ENCODE measurements around the gene DYNLT1. TPM values are rescaled to one million over a fixed set of nuclear protein-coding genes. Genes with fewer than 3 reads are reported as not detected.
"Not testable (repeated sequence)": the region's sequence is repeated elsewhere in the genome, so short reads cannot be mapped to it uniquely, and the experiment has no call there.

DYNLT1 gene
- total RNA-seq, 2 donors from 2014 or later: 82.3 to 89.8 TPM

DNA sequence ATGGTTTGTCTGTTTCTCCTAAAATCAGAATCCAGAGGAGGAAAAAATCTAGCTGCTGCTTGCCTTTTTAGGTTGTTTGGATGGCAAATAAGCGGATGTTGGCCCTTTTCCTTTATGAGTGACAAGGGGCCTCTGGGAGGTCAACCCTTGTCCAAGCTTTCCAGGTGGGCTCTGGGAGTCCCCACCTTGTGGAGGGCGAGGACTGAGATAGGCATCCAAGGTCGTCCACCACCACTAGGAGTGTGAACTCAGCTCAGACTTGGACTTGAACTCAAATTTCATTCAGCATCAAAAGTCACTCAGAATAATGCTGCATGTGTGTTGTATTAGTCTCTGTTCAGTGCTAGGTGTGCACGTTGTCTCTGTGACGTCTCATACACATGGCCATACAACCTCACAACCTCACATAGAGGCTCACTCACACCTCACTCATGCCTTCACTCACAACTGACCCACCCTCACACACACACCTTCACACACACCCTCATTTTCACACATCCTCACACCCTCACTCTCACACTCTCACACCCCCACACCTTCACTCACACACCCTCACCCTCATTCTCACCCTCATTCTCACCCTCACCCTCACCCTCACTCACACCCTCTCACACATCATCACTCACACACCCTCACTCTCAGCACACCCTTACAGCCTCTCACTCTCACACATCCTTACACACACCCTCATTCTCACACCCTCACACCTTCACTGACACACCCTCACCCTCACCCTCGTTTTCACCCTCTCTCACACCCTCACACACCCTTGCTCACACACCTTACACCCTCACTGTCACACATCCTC, 18.0 kb downstream of the DYNLT1 start:
- H3K27me3 Mint-ChIP-seq: no peaks in the 10 kb centered on the region
- no peak for ATAC-seq (replicated peaks)
- no peak overlapping the region for H3K4me3 Mint-ChIP-seq
- peaks cover 32% of the 10 kb centered on the region for H3K4me1 Mint-ChIP-seq
- H3K36me3 Mint-ChIP-seq (ENCODE audit: low read depth): peaks cover 86% of the 10 kb centered on the region
- no peaks in the 10 kb centered on the region for H3K9me3 Mint-ChIP-seq
- H3K27ac Mint-ChIP-seq: peak overlapping the region; percentile 73

GRCh38 chr6:158625881-158626305, 18.6 kb downstream of the DYNLT1 start:
- H3K4me1 Mint-ChIP-seq: peaks cover 26% of the 10 kb centered on the region

DNA sequence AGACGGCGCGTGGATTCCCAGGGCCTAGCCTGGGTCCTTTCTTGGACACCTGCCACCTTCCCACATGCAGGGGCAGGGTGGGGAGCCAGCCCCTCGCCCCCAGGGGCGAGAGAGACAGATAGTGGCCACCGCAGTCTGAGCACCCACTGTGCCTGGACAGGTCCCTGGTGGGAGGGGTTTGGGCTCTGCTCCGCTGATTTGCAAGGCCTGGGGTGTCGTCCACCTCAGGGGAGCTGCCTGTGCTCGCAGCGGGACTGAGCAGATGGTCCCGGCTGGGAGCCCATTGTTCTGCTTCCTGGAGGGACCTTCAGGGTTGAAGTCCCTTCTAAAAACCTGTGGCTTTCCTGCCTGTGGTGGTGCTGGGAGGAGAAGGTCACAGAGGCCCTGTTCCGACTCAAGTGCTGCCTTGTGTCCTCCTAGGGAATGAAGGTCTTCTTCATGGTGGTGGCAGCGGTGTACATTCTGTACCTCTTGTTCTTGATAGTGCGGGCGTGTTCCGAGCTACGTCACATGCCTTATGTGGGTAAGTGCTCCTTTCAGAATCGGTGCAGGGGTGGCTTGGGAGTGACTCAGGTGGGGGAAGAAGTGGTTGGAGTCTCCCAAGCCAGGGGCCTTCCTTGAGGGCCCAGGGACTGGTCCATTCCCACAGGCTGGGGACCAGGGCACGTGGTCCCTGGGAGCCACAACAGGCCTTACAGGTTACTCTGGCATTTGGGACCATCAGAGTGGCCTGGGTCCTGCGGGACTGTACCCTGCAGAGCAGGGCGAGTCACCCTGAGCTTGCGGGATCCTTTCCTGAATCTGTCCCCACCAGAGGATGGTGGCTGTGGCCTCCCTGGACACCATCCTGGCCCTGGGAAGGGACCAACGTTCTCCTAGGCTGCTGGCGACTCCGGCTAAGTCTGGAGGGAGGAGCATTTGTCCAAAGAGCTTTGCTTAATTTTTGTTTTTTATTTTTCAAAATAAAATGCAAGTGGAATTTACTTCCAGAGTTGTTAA, 19.6 kb downstream of the DYNLT1 start:
- H3K27me3 Mint-ChIP-seq: no peaks in the 10 kb centered on the region
- H3K36me3 Mint-ChIP-seq (ENCODE audit: low read depth): peaks cover 88% of the 10 kb centered on the region
- H3K27ac Mint-ChIP-seq: peak overlapping the region; percentile 70

More at GRCh38 chr6:158625881-158626305, 18.6 kb downstream of the DYNLT1 start:
- Mint-ChIP-seq H3K27ac (peak overlapping the region; percentile 73), H3K9me3 (no peaks in the 10 kb centered on the region), H3K27me3 (no peaks in the 10 kb centered on the region), H3K4me3 (no peak overlapping the region), H3K36me3 (ENCODE audit: low read depth) (peaks cover 85% of the 10 kb centered on the region)
- ATAC-seq (replicated peaks): no peak

DNA sequence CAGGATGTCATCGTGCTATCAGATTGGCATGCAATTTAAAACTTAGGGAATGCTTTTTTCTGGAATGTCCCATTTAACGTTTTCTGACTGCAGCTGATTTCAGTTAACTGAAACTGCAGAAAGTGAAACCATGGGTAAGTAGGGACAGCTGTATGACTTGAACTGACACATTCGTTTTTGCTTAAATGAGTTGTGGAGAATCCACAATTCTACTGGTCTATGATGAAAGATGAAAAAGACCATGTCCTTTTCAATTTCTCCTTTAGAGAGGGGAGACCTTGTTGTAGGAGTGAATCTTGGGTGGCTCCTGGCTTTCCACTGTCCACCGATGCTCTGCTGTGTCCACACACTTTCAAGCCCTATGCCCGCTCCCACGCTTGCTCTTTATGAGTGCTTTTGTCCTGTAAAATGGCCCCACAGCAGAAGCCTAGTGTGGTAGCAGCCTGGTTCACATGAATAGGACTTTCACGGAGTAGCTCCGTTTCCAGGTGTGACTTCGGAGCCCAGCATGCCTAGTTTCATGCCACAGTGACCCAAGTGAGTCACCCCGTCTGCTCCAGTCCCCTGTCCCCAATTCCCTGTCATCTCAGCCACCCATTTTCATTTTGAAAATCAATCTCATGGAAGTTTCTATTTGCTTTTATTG, 21.9 kb downstream of the DYNLT1 start:
- peak overlapping the region; percentile 52 for H3K27ac Mint-ChIP-seq
- peaks cover 93% of the 10 kb centered on the region for H3K36me3 Mint-ChIP-seq (ENCODE audit: low read depth)

More for the DNA sequence above, 19.6 kb downstream of the DYNLT1 start:
- no peak for ATAC-seq (replicated peaks)
- H3K4me3 Mint-ChIP-seq: no peak overlapping the region
- no peaks in the 10 kb centered on the region for H3K9me3 Mint-ChIP-seq
- H3K4me1 Mint-ChIP-seq: peaks cover 22% of the 10 kb centered on the region

DNA sequence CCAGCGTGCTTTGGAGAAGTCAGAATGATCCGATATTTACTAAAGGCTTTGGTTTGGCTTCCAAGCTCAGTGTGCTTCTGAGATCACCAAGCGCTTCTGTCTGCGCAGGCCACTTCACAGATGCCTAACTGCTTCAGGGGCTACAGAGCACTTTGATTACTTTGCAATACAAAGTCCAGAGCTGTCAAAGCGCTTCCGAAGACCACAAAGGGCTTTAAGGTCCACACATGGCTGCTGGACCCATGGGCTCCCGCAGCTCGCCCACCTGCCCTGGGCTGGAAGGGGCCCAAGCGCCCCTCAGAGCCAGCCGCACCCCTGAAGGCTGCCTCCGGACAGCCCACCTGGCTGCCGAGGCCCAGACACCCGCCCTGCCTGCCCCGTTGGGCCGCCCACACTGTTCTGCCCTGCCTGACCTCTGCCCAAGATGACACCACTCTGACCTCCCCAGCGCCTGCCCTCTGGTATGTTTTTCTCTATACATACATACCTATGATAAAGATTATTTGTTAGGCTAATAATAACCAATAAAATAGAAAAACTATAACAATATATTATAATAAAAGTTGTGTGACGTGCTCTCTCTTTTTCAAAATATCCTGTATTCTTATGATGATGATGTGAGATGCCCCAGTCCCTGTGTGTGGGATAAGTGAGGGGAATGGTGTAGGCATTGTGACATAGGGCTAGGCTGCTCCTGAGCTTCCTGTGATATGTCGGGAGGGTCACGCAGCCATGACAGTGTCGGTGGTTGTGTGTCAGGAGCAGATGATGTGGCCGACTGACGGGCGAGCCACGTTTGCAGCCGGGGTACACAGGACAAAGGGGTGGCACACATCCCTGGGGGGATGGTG, 22.6 kb downstream of the DYNLT1 start:
- Mint-ChIP-seq H3K4me3 (no peak overlapping the region), H3K27me3 (no peaks in the 10 kb centered on the region), H3K36me3 (ENCODE audit: low read depth) (peaks cover 93% of the 10 kb centered on the region), H3K27ac (peak overlapping the region; percentile 52), H3K4me1 (peaks cover 25% of the 10 kb centered on the region), H3K9me3 (no peaks in the 10 kb centered on the region)
- ATAC-seq (replicated peaks): peak; percentile 29

More for the DNA sequence above, 21.9 kb downstream of the DYNLT1 start:
- Mint-ChIP-seq H3K4me3 (no peak overlapping the region), H3K4me1 (peaks cover 25% of the 10 kb centered on the region), H3K9me3 (no peaks in the 10 kb centered on the region), H3K27me3 (no peaks in the 10 kb centered on the region)
- ATAC-seq (replicated peaks): peak; percentile 81

DNA sequence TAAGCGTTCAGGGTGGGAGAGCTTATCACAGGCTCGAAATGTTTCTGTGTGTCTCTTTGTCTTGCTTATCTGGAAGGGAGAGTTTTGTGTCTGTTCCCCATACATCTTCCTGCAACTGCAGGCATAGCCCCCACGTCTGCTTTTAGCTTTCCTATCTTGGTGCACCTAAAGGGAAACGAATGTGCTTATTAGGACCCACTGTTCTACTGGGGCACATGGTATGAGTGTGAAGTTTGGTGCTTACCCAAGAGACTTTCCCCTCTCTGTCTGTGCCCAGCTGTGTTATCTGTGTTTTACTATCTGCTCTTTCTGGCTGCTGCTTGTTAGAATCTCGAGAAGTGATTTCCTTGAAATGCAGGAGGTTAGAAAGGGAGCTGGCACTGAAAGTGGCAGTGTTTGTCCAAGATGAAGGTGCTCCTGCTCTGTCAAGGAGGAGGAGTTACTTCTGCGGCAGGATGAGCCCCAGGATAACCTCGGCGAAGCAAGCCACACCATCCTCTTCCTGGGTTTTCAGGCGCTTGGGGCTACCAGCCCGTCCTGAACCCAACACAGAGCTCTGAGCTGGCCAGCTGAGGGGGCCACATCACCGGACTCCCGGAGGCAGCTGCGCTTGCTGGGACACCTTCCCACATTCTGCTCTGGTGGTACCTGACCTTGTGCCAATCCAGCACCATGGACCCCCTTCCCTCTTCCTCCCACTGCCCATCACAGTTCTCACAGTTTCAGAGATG, 23.4 kb downstream of the DYNLT1 start:
- H3K27me3 Mint-ChIP-seq: no peaks in the 10 kb centered on the region
- peaks cover 93% of the 10 kb centered on the region for H3K36me3 Mint-ChIP-seq (ENCODE audit: low read depth)
- no peaks in the 10 kb centered on the region for H3K9me3 Mint-ChIP-seq
- H3K4me1 Mint-ChIP-seq: peaks cover 24% of the 10 kb centered on the region
- no peak overlapping the region for H3K4me3 Mint-ChIP-seq
- H3K27ac Mint-ChIP-seq: peak overlapping the region; percentile 2
- no peak for ATAC-seq (replicated peaks)

- peak overlapping the region; percentile 2 for H3K27ac Mint-ChIP-seq
- H3K4me1 Mint-ChIP-seq: peaks cover 20% of the 10 kb centered on the region
- no peak overlapping the region for H3K4me3 Mint-ChIP-seq
- H3K27me3 Mint-ChIP-seq: no peaks in the 10 kb centered on the region
- no peaks in the 10 kb centered on the region for H3K9me3 Mint-ChIP-seq
- peaks cover 93% of the 10 kb centered on the region for H3K36me3 Mint-ChIP-seq (ENCODE audit: low read depth)
- ATAC-seq (replicated peaks): no peak
Measured at GRCh38 chr6:158619922-158620801, 24.4 kb downstream of the DYNLT1 start.

DNA sequence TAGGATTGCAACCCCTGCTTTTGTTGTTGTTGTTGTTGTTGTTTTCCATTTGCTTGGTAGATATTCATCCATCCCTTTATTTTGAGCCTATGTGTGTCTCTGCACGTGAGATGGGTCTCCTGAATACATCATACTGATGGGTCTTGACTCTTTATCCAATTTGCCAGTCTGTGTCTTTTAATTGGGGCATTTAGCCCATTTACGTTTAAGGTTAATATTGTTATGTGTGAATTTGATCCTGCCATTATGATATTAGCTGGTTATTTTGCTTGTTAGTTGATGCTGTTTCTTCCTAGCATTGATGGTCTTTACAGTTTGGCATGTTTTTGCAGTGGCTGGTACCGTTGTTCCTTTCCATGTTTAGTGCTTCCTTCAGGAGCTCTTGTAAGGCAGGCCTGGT, 26.3 kb downstream of the DYNLT1 start:
- H3K9me3 Mint-ChIP-seq; H3K27me3 Mint-ChIP-seq; H3K4me3 Mint-ChIP-seq; ATAC-seq (replicated peaks): not testable (repeated sequence)
- peaks cover 20% of the 10 kb centered on the region for H3K4me1 Mint-ChIP-seq
- H3K27ac Mint-ChIP-seq: peak overlapping the region; percentile 78
- peaks cover 95% of the 10 kb centered on the region for H3K36me3 Mint-ChIP-seq (ENCODE audit: low read depth)

DNA sequence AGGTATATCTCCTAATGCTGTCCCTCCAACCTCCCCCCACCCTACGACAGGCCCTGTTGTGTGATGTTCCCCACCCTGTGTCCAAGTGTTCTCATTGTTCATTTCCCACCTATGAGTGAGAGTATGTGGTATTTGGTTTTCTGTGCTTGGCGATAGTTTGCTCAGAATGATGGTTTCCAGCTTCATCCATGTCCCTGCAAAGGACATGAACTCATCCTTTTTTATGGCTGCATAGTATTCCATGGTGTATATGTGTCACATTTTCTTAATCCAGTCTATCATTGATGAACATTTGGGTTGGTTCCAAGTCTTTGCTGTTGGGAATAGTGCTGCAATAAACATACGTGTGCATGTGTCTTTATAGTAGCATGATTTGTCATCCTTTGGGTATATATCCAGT, 29.9 kb downstream of the DYNLT1 start:
- H3K36me3 Mint-ChIP-seq (ENCODE audit: low read depth): peaks cover 100% of the 10 kb centered on the region
- H3K9me3 Mint-ChIP-seq, H3K27me3 Mint-ChIP-seq: not testable (repeated sequence)

DNA sequence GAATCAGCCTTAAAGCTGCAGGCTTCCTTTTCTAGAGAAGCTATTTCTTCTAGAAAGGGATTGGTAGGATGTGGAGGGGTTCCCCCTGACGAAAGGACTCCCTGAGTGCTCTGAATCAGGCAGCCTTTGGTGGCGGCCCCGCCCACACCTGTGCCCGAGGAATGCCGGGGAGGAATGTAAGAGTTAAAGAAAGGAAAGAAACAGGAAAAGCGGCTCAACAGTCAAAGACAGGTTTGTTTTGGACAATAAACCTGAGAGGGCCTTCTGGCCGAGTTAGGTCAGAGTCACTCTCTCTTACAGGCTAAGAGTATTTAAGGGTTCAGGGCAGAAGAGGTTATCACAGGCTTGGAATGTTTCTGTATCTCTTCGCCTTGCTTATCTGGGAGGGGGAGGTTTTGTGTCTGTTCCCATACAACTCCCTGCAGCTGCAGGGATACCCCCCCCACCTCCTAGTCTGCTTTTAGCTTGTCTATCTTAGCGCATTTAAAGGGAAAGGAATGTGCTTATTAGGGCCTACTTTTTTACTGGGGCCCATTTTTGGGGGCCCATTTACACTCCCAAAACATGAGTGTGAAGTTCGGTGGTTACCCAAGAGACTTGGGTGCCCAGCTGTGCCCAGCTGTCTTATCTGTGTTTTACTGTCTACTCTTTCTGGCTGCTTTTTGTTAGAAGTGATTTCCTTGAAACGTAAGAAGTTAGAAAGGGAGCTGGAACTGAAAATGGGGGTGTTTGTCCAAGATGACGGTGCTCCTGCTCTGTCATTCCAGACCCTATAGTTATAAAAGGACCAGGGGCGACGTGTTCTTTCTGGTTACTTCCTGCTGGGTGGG, 32.8 kb downstream of the DYNLT1 start:
- Mint-ChIP-seq H3K27ac (peak overlapping the region; percentile 69), H3K4me3 (no peak overlapping the region), H3K27me3 (no peaks in the 10 kb centered on the region), H3K4me1 (no peaks in the 10 kb centered on the region), H3K9me3 (no peaks in the 10 kb centered on the region), H3K36me3 (ENCODE audit: low read depth) (peaks cover 96% of the 10 kb centered on the region)
- no peak for ATAC-seq (replicated peaks)

More for the DNA sequence above, 29.9 kb downstream of the DYNLT1 start:
- H3K4me1 Mint-ChIP-seq: peaks cover 11% of the 10 kb centered on the region
- not testable (repeated sequence) for H3K27ac Mint-ChIP-seq; H3K4me3 Mint-ChIP-seq; ATAC-seq (replicated peaks)

- peak overlapping the region; percentile 69 for H3K27ac Mint-ChIP-seq
- H3K9me3 Mint-ChIP-seq: no peaks in the 10 kb centered on the region
- peaks cover 96% of the 10 kb centered on the region for H3K36me3 Mint-ChIP-seq (ENCODE audit: low read depth)
- ATAC-seq (replicated peaks): no peak
- H3K4me1 Mint-ChIP-seq: no peaks in the 10 kb centered on the region
- H3K27me3 Mint-ChIP-seq: no peaks in the 10 kb centered on the region
- H3K4me3 Mint-ChIP-seq: no peak overlapping the region
Measured at GRCh38 chr6:158611039-158611438, 33.5 kb downstream of the DYNLT1 start.
